DMS153 treated with DMSO at 0.1 percent for 48 hours (cell line): ENCODE data around the gene MGAT5.
"Not testable (repeated sequence)": the region's sequence is repeated elsewhere in the genome, so short reads cannot be mapped to it uniquely, and the experiment has no call there.

Experiments
- DNase-seq: peaks from one replicate; lab custom pipeline; 2025; ENCODE audit not compliant: unreplicated experiment; lab: John Stamatoyannopoulos, UW

MGAT5 gene

GRCh38 chr2:134461511-134461910 lies 207.6 kb downstream of the MGAT5 start:
- DNase-seq = no peak

GRCh38 chr2:134462275-134462674 lies 208.4 kb downstream of the MGAT5 start:
- no peak for DNase-seq

GRCh38 chr2:134462791-134463698 lies 209.2 kb downstream of the MGAT5 start:
- no peak for DNase-seq

- no peak for DNase-seq
Measured at GRCh38 chr2:134463699-134464022, 209.8 kb downstream of the MGAT5 start.

- no peak for DNase-seq
Measured at GRCh38 chr2:134465228-134466105, 211.6 kb downstream of the MGAT5 start.

GRCh38 chr2:134466141-134466540 lies 212.3 kb downstream of the MGAT5 start:
- DNase-seq = peak; percentile 66

GRCh38 chr2:134468164-134468563 lies 214.3 kb downstream of the MGAT5 start:
- DNase-seq = no peak

GRCh38 chr2:134468776-134469175 lies 214.9 kb downstream of the MGAT5 start:
- no peak for DNase-seq

GRCh38 chr2:134469516-134470115 lies 215.7 kb downstream of the MGAT5 start:
- no peak for DNase-seq

- no peak for DNase-seq
Measured at GRCh38 chr2:134470561-134471168, 216.8 kb downstream of the MGAT5 start.

GRCh38 chr2:134476982-134477381 lies 223.1 kb downstream of the MGAT5 start:
- DNase-seq = not testable (repeated sequence)

GRCh38 chr2:134479696-134480330 lies 225.9 kb downstream of the MGAT5 start:
- no peak for DNase-seq

- no peak for DNase-seq
Measured at GRCh38 chr2:134482131-134482723, 228.4 kb downstream of the MGAT5 start.

GRCh38 chr2:134482766-134483340 lies 229.0 kb downstream of the MGAT5 start:
- no peak for DNase-seq

- DNase-seq = no peak
Measured at GRCh38 chr2:134489732-134490384, 236.0 kb downstream of the MGAT5 start.

- DNase-seq = no peak
Measured at GRCh38 chr2:134490559-134490958, 236.7 kb downstream of the MGAT5 start.

GRCh38 chr2:134491022-134491421 lies 237.2 kb downstream of the MGAT5 start:
- DNase-seq = no peak

GRCh38 chr2:134491771-134492441 lies 238.0 kb downstream of the MGAT5 start:
- DNase-seq = peak; percentile 95

- DNase-seq = no peak
Measured at GRCh38 chr2:134493797-134494196, 239.9 kb downstream of the MGAT5 start.
